MM.1S (cell line): ENCODE measurements around the gene MED25.

Source experiments
- DNase-seq: peaks from one replicate; pipeline ENCODE4 v3.0.0-alpha.2; 2015
- H2AFZ ChIP-seq: fragments of 300-600 bp; sonication (generic); 2 replicates; pipeline ENCODE4 v1.6.0; 2016; ENCODE audit warnings: antibody characterized with exemption, low read length
- H3F3A ChIP-seq: fragments of 300-600 bp; sonication (generic); 2 replicates; pipeline ENCODE4 v1.6.1; 2016; ENCODE audit warnings: mild to moderate bottlenecking, antibody characterized with exemption, low read length, moderate library complexity, mixed read lengths; ENCODE audit not compliant: insufficient read depth
- H3K27ac ChIP-seq: fragments of 300-600 bp; sonication (generic); 2 replicates; pipeline ENCODE4 v1.5.1; 2016; ENCODE audit warnings: mild to moderate bottlenecking, low read length
- H3K27me3 ChIP-seq: fragments of 300-600 bp; sonication (generic); replicated peaks from 2 replicates; pipeline ENCODE4 v1.6.0; 2016; ENCODE audit warnings: low read length; ENCODE audit not compliant: insufficient read depth
- H3K36me3 ChIP-seq: fragments of 300-600 bp; sonication (generic); replicated peaks from 2 replicates; pipeline ENCODE4 v1.6.1; 2016; ENCODE audit warnings: mild to moderate bottlenecking, low read length, mixed read lengths; ENCODE audit not compliant: insufficient read depth
- H3K4me1 ChIP-seq: fragments of 300-600 bp; sonication (generic); 2 replicates; pipeline ENCODE4 v1.6.1; 2016; ENCODE audit warnings: low read length, mixed read lengths
- H3K4me2 ChIP-seq: fragments of 300-600 bp; sonication (generic); 2 replicates; pipeline ENCODE4 v1.6.0; 2016; ENCODE audit warnings: low read depth, low read length
- H3K4me3 ChIP-seq: fragments of 300-600 bp; sonication (generic); 2 replicates; pipeline ENCODE4 v1.5.1; 2016; ENCODE audit warnings: low read length, mixed read lengths
- H3K79me2 ChIP-seq: fragments of 300-600 bp; sonication (generic); 2 replicates; pipeline ENCODE4 v1.6.1; 2016; ENCODE audit warnings: mixed run types, low read length, mixed read lengths
- H3K9ac ChIP-seq: fragments of 300-600 bp; sonication (generic); 2 replicates; pipeline ENCODE4 v1.6.1; 2016; ENCODE audit warnings: low read length, mixed read lengths
- H3K9me2 ChIP-seq: fragments of 300-600 bp; sonication (generic); replicated peaks from 2 replicates; pipeline ENCODE4 v1.6.1; 2016; ENCODE audit warnings: mild to moderate bottlenecking, low read length, mixed read lengths; ENCODE audit not compliant: insufficient read depth
- H3K9me3 ChIP-seq: fragments of 300-600 bp; sonication (generic); replicated peaks from 2 replicates; pipeline ENCODE4 v1.6.1; 2016; ENCODE audit warnings: mild to moderate bottlenecking, low read length, mixed read lengths; ENCODE audit not compliant: insufficient read depth
- H4K20me1 ChIP-seq: fragments of 300-600 bp; sonication (generic); 2 replicates; pipeline ENCODE4 v1.6.1; 2016; ENCODE audit warnings: mild to moderate bottlenecking, low read length, moderate library complexity, mixed read lengths; ENCODE audit not compliant: insufficient read depth
- EZH2 ChIP-seq: fragments of 300-600 bp; sonication (generic); optimal IDR thresholded peaks from 2 replicates; pipeline ENCODE3; 2017; ENCODE audit warnings: low read depth, mild to moderate bottlenecking, antibody characterized with exemption, low read length, mixed read lengths
- EZH2phosphoT487 ChIP-seq: fragments of 300-600 bp; sonication (generic); IDR thresholded peaks from 2 replicates; pipeline ENCODE4 v1.6.1; 2018; ENCODE audit warnings: antibody characterized with exemption, low read length
- TF ChIP-seq, protein P1 (sequence below): fragments of 300-600 bp; sonication (generic); IDR thresholded peaks from 2 replicates; pipeline ENCODE4 v1.5.1; 2016; ENCODE audit warnings: antibody characterized with exemption, low read length, mixed read lengths

Gene MED25

GRCh38 chr19:49820125-49820524 lies 2.0 kb downstream of the MED25 start:
- Histone ChIP-seq H3F3A (no peaks in the 10 kb centered on the region; the same call in 1 of the 2 replicates), H3K27me3 (no peaks in the 10 kb centered on the region), H3K4me3 (no peak overlapping the region), H3K4me2 (no peak overlapping the region), H3K9me2 (no peaks in the 10 kb centered on the region), H3K4me1 (peaks cover 6% of the 10 kb centered on the region; the same call in 1 of the 2 replicates), H3K9ac (no peak overlapping the region), H4K20me1 (no peaks in the 10 kb centered on the region), H3K79me2 (peaks cover 54% of the 10 kb centered on the region), H3K36me3 (no peaks in the 10 kb centered on the region), H2AFZ (no peak overlapping the region), H3K9me3 (no peaks in the 10 kb centered on the region), H3K27ac (no peak overlapping the region)
- TF ChIP-seq, protein P1, sequence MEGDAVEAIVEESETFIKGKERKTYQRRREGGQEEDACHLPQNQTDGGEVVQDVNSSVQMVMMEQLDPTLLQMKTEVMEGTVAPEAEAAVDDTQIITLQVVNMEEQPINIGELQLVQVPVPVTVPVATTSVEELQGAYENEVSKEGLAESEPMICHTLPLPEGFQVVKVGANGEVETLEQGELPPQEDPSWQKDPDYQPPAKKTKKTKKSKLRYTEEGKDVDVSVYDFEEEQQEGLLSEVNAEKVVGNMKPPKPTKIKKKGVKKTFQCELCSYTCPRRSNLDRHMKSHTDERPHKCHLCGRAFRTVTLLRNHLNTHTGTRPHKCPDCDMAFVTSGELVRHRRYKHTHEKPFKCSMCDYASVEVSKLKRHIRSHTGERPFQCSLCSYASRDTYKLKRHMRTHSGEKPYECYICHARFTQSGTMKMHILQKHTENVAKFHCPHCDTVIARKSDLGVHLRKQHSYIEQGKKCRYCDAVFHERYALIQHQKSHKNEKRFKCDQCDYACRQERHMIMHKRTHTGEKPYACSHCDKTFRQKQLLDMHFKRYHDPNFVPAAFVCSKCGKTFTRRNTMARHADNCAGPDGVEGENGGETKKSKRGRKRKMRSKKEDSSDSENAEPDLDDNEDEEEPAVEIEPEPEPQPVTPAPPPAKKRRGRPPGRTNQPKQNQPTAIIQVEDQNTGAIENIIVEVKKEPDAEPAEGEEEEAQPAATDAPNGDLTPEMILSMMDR: no peak
- TF ChIP-seq EZH2phosphoT487: no peak
- no peak for TF ChIP-seq EZH2
- no peak for DNase-seq

DNA sequence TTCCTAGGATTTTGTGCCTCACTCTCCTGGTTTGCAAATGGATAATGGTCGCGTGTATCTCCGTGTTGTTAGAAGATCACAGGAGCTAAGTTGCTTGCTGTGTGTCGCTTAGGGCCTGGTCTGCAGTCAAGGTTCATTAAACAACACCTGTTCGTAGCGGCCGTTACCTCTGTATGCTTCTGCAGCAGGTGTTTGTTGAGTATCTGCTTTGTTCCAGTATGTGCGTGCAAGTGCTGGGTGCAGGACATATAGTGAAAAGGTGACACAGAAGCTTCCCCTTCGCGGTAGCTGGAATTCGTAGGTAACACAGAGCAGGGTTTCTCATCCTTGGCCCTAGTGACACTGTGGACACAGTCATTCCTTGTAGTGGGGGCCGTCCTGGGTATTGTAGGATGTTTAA lies 5.4 kb downstream of the MED25 start:
- no peaks in the 10 kb centered on the region; the same call in 1 of the 2 replicates for H3K36me3 ChIP-seq
- H3K79me2 ChIP-seq: peaks cover 64% of the 10 kb centered on the region
- H3K9ac ChIP-seq: no peak overlapping the region
- H3K27ac ChIP-seq: no peak overlapping the region
- H3K4me3 ChIP-seq: no peak overlapping the region
- peaks cover 6% of the 10 kb centered on the region; the same call in 1 of the 2 replicates for H3K4me1 ChIP-seq
- no peak for TF ChIP-seq EZH2phosphoT487
- no peak for TF ChIP-seq EZH2
- TF ChIP-seq, protein P1: no peak
- DNase-seq: no peak
- no peaks in the 10 kb centered on the region for H4K20me1 ChIP-seq
- no peaks in the 10 kb centered on the region for H3K9me3 ChIP-seq
- H2AFZ ChIP-seq: no peak overlapping the region
- no peaks in the 10 kb centered on the region for H3F3A ChIP-seq
- H3K4me2 ChIP-seq: no peak overlapping the region
- H3K9me2 ChIP-seq: no peaks in the 10 kb centered on the region
- H3K27me3 ChIP-seq: no peaks in the 10 kb centered on the region

- no peak overlapping the region for H3K27ac ChIP-seq
- no peak overlapping the region for H2AFZ ChIP-seq
- H3K27me3 ChIP-seq: no peaks in the 10 kb centered on the region
- H3K9ac ChIP-seq: no peak overlapping the region
- H3K9me2 ChIP-seq: no peaks in the 10 kb centered on the region
- no peak for DNase-seq
- no peaks in the 10 kb centered on the region for H3K9me3 ChIP-seq
- H3K4me1 ChIP-seq: no peaks in the 10 kb centered on the region
- no peaks in the 10 kb centered on the region for H4K20me1 ChIP-seq
- no peak overlapping the region for H3K4me2 ChIP-seq
- H3F3A ChIP-seq: no peaks in the 10 kb centered on the region
- H3K4me3 ChIP-seq: no peak overlapping the region
- TF ChIP-seq EZH2 (no peak), EZH2phosphoT487 (no peak)
- TF ChIP-seq, protein P1: no peak
- H3K36me3 ChIP-seq: no peaks in the 10 kb centered on the region; the same call in 1 of the 2 replicates
- peaks cover 52% of the 10 kb centered on the region for H3K79me2 ChIP-seq
Measured at GRCh38 chr19:49824662-49825061, 6.6 kb downstream of the MED25 start.
